Ovary (tissue), 9 donors: ENCODE data around the gene IL31. TPM values are rescaled to one million over a fixed set of nuclear protein-coding genes. Genes with fewer than 3 reads are reported as not detected.

Source experiments
- DNase-seq, 5 donors: peaks; one replicate each; pipeline ENCODE4 v3.0.0-alpha.2; 2019 to 2020
- H3K27ac ChIP-seq, 2 donors: fragments of 200-600 bp; one replicate each; pipeline versions ENCODE4 v1.5.1 to v1.8.0; 2019 to 2022
- H3K27me3 ChIP-seq: fragments of 200-600 bp; one replicate; pipeline ENCODE4 v1.8.0; 2022
- H3K36me3 ChIP-seq: fragments of 200-600 bp; sonication (generic); one replicate; pipeline ENCODE4 v1.5.1; 2019
- H3K4me1 ChIP-seq: one replicate; pipeline ENCODE4 v1.8.1; 2013; ENCODE audit warnings: mild to moderate bottlenecking, moderate library complexity; ENCODE audit not compliant: insufficient read depth
- H3K4me3 ChIP-seq: fragments of 200-600 bp; sonication (generic); one replicate; pipeline ENCODE4 v1.5.1; 2017
- H3K9me3 ChIP-seq, 2 donors: fragments of 200-600 bp in 1 of 2; sonication (generic) in 1 of 2; one replicate each; pipeline versions ENCODE4 v1.5.1 to v1.8.1; 2013 to 2019; ENCODE audit warnings: mild to moderate bottlenecking in 1 of 2, moderate library complexity in 1 of 2
- CTCF ChIP-seq, 3 donors: fragments of 450-650 bp in 2 of 3; fragments of 200-600 bp in 1 of 3; IDR thresholded peaks; one replicate each; pipeline versions ENCODE4 v1.5.1 to v1.8.0; 2016 to 2022; ENCODE audit warnings: antibody characterized with exemption in 3 of 3, mild to moderate bottlenecking in 1 of 3
- EP300 ChIP-seq: sonication (generic); formaldehyde crosslinking; IDR thresholded peaks from one replicate; pipeline ENCODE4 v1.6.1; 2017; ENCODE audit warnings: antibody characterized with exemption
- POLR2A ChIP-seq: fragments of 450-650 bp; IDR thresholded peaks from one replicate; pipeline ENCODE4 v1.6.1; 2017; ENCODE audit warnings: antibody characterized with exemption, mild to moderate bottlenecking, moderate library complexity
- WGBS, 3 donors: extraction: QIAGEN DNeasy Blood & Tissue Kit in 1 of 3; methylation state at CpG; one replicate each; pipeline versions ENCODE4 v1.1.5 to v1.1.7; 2013 to 2017; 5-methylcytosine and 5-hydroxymethylcytosine counted together
- intact Hi-C, 4 donors: fragments of 100-400 bp; cut with DNase I; formaldehyde crosslinking; loops; one replicate each; pipeline versions ENCODE4 v1.11.0 to v1.15.1; 2022 to 2023
- polyA plus RNA-seq, 2 donors: library from polyadenylated mRNA; stranded (reverse); fragments of 200-250 nt in 1 of 2; fragments of 350-450 nt in 1 of 2; fragmentation: Illumina TruSeq in 1 of 2; extraction: RNeasy Lipid Tissue Mini Kit (QIAGEN cat#74804) in 1 of 2; gene quantifications; one replicate each; pipeline ENCODE4 v1.2.3, GENCODE V29; 2013 to 2014
- total RNA-seq, 7 donors: library from RNA; depleted of rRNA in 2 of 7; stranded (reverse); fragments of >200 nt in 2 of 7; fragmentation: NEBNext Ultra II Directional in 3 of 7; extraction: Animal tissue kit (Norgen Biotek cat#: 25700) in 3 of 7; gene quantifications; one replicate each; pipeline versions ENCODE4 v1.1.0 to v1.2.4, GENCODE V29; 2016 to 2023
- donor health status: DM: no; HTN: no; CAD: no; lungs with moderate emphysema.
- donor health status: DM: no; HTN: no; CAD: no.
- donor health status: Bipolar disorder and iron deficiency.
- donor health status: DM: yes; HTN: yes; CAD: no.
- donor health status: DM: no; HTN: no; CAD: no.
- donor health status: DM: yes; HTN: yes; CAD: no.

Gene IL31
- total and polyA plus RNA-seq, 9 donors: not detected

GRCh38 chr12:122152754-122153153 is 21.3 kb downstream of the IL31 start:
- H3K4me1 ChIP-seq: no peaks in the 10 kb centered on the region
- TF ChIP-seq EP300 (no peak), CTCF (IDR thresholded peaks at IDR 0.05) (no peak)
- no peak overlapping the region for H3K4me3 ChIP-seq
- intact Hi-C loops: no loop called here
- H3K36me3 ChIP-seq: no peaks in the 10 kb centered on the region
- H3K9me3 ChIP-seq: no peaks in the 10 kb centered on the region
- H3K27me3 ChIP-seq: no peaks in the 10 kb centered on the region
- H3K27ac ChIP-seq: no peak overlapping the region
- no peak for DNase-seq
- WGBS, 3 donors: 88 to 91% (median 88%) methylated on average over 9 of the region's 9 CpGs

GRCh38 chr12:122150127-122150681 is 23.8 kb downstream of the IL31 start:
- TF ChIP-seq POLR2A (no peak), EP300 (no peak), CTCF (IDR thresholded peaks at IDR 0.05) (no peak)
- Histone ChIP-seq H3K36me3 (no peaks in the 10 kb centered on the region), H3K4me1 (no peaks in the 10 kb centered on the region), H3K27me3 (no peaks in the 10 kb centered on the region), H3K4me3 (no peak overlapping the region), H3K9me3 (no peaks in the 10 kb centered on the region), H3K27ac (no peak overlapping the region)
- 66 to 73% (median 66%) methylated on average over 8 of the region's 8 CpGs for WGBS, 3 donors
- no peak for DNase-seq
- intact Hi-C loops: no loop called here

- Histone ChIP-seq H3K27ac (no peak overlapping the region), H3K4me3 (no peak overlapping the region), H3K9me3 (no peaks in the 10 kb centered on the region), H3K36me3 (no peaks in the 10 kb centered on the region), H3K4me1 (no peaks in the 10 kb centered on the region), H3K27me3 (no peaks in the 10 kb centered on the region)
- intact Hi-C loops: no loop called here
- no peak for TF ChIP-seq EP300
- TF ChIP-seq CTCF (IDR thresholded peaks at IDR 0.05): no peak
- no peak for TF ChIP-seq POLR2A
- 22 to 34% (median 23%) methylated on average over 6 of the region's 6 CpGs for WGBS, 3 donors
- no peak for DNase-seq
Measured at GRCh38 chr12:122148657-122149056, 25.4 kb downstream of the IL31 start.

- no peak overlapping the region for H3K27ac ChIP-seq
- 70 to 76% (median 72%) methylated on average over 21 of the region's 21 CpGs for WGBS, 3 donors
- no peaks in the 10 kb centered on the region for H3K9me3 ChIP-seq
- no peak for TF ChIP-seq POLR2A
- TF ChIP-seq EP300: no peak
- TF ChIP-seq CTCF (IDR thresholded peaks at IDR 0.05): no peak
- no peaks in the 10 kb centered on the region for H3K27me3 ChIP-seq
- no peaks in the 10 kb centered on the region for H3K4me1 ChIP-seq
- intact Hi-C loops: no loop called here
- no peak overlapping the region for H3K4me3 ChIP-seq
- no peaks in the 10 kb centered on the region for H3K36me3 ChIP-seq
- DNase-seq: no peak
Measured at GRCh38 chr12:122147514-122148290, 26.3 kb downstream of the IL31 start.
